Uterus (tissue), 2 donors: ENCODE results near the gene SECISBP2L.

Experiments
- POLR2A ChIP-seq, 2 donors: fragments of 450-650 bp; IDR thresholded peaks; one replicate each; pipeline ENCODE4 v1.6.1; 2016; ENCODE audit warnings: antibody characterized with exemption in 2 of 2, mild to moderate bottlenecking in 1 of 2, moderate library complexity in 1 of 2
- TF ChIP-seq, protein P1 (sequence below), 4 experiments: fragments of 200-600 bp in 2 of 4; fragments of 450-650 bp in 2 of 4; sonication (generic) in 2 of 4; IDR thresholded peaks; one replicate each; pipeline ENCODE4 v1.5.1; 2016 to 2019; ENCODE audit warnings: antibody characterized with exemption in 4 of 4, mild to moderate bottlenecking in 2 of 4, moderate library complexity in 1 of 4

DNA sequence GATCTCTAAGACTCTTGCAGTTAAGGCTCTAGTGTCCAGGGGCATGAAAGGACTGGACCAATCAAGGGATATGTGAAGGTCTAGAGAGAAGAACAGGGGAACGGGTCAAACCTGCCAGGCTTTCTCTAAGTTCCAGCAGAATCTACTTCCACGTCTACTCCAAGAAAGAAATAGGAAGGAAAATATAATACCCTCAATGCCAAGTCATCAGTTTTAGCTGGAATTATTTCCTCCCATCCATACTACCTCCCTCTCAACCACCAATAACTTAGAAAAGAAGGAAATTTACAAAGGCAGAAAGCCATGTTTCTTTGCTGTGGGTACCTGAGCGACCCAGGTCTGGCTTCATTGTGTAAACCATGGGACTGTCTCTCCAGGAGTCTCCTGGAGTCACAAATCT is 90.3 kb downstream of the SECISBP2L start:
- no peak for TF ChIP-seq POLR2A (IDR thresholded peaks at IDR 0.05)
- TF ChIP-seq, protein P1, sequence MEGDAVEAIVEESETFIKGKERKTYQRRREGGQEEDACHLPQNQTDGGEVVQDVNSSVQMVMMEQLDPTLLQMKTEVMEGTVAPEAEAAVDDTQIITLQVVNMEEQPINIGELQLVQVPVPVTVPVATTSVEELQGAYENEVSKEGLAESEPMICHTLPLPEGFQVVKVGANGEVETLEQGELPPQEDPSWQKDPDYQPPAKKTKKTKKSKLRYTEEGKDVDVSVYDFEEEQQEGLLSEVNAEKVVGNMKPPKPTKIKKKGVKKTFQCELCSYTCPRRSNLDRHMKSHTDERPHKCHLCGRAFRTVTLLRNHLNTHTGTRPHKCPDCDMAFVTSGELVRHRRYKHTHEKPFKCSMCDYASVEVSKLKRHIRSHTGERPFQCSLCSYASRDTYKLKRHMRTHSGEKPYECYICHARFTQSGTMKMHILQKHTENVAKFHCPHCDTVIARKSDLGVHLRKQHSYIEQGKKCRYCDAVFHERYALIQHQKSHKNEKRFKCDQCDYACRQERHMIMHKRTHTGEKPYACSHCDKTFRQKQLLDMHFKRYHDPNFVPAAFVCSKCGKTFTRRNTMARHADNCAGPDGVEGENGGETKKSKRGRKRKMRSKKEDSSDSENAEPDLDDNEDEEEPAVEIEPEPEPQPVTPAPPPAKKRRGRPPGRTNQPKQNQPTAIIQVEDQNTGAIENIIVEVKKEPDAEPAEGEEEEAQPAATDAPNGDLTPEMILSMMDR (IDR thresholded peaks at IDR 0.05): no peak
